ENCODE data around the gene RYK.

The RYK gene

DNA sequence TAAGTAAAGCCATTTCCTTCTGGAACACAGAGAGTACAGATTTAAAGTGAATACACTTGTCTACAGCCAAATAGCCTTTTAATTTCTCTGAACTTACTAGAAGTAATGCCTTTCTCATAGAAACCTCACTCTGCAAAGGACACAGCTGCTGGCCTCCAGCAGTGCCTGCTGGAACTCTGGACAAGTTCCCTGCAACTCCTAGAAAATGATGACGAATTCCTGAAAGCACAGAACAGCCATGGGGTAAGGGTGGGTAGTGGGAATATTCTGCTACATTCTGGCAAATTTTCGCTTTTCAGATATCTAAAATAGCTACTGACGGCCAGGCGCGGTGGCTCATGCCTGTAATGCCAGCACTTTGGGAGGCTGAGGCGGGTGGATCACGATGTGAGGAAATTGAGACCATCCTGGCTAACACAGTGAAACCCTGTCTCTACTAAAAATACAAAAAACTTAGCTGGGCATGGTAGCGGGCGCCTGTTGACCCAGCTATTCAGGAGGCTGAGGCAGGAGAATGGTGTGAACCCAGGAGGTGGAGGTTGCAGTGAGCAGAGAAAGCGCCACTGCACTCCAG, 34.4 kb downstream of the RYK start:
- no peak for TF ChIP-seq EZH2phosphoT487 (IDR thresholded peaks at IDR 0.05; ENCODE audit: borderline replicate concordance)
- TF ChIP-seq, protein P1, sequence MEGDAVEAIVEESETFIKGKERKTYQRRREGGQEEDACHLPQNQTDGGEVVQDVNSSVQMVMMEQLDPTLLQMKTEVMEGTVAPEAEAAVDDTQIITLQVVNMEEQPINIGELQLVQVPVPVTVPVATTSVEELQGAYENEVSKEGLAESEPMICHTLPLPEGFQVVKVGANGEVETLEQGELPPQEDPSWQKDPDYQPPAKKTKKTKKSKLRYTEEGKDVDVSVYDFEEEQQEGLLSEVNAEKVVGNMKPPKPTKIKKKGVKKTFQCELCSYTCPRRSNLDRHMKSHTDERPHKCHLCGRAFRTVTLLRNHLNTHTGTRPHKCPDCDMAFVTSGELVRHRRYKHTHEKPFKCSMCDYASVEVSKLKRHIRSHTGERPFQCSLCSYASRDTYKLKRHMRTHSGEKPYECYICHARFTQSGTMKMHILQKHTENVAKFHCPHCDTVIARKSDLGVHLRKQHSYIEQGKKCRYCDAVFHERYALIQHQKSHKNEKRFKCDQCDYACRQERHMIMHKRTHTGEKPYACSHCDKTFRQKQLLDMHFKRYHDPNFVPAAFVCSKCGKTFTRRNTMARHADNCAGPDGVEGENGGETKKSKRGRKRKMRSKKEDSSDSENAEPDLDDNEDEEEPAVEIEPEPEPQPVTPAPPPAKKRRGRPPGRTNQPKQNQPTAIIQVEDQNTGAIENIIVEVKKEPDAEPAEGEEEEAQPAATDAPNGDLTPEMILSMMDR (conservative IDR thresholded peaks at IDR 0.05; ENCODE audit: low read length): no peak
- H4K20me1 ChIP-seq (ENCODE audit: insufficient read depth, low read length, poor library complexity, severe bottlenecking): peaks cover 14% of the 10 kb centered on the region
- 0 out of 2 replicates have a peak, but pooled peaks cover 3% of the 10 kb centered on the region for H3K79me2 ChIP-seq (ENCODE audit: insufficient read depth, low read length)

DNA sequence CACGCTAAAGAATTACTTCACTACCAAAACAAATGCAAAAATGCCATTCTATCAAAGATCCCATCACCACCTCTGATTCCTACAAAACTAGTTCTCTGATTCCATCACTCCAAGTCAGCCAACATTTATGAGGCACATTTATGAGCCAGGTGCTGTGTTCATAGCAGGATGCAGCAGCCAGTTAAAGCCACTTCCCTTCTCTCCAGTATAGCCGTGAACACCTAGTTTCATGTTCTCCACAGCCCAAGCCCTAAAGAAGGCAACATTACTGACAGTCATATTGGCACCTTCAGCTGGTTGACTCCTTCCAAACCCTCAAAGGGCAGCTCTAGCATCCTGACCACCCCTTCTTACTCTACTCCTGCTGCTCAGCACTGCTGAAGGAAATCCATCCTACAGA, 36.4 kb downstream of the RYK start:
- no peaks in the 10 kb centered on the region for H3K9me3 ChIP-seq (ENCODE audit: insufficient read depth, low read depth, low read length)
- H3F3A ChIP-seq (ENCODE audit: low read depth): no peaks in the 10 kb centered on the region
- peaks cover 12% of the 10 kb centered on the region for H3K4me1 ChIP-seq (ENCODE audit: insufficient read depth, low read length, poor library complexity, severe bottlenecking)
- no peaks in the 10 kb centered on the region for H3K9me2 ChIP-seq (replicated peaks; ENCODE audit: low read depth, low read length)
- peaks cover 8% of the 10 kb centered on the region for H4K20me1 ChIP-seq (ENCODE audit: insufficient read depth, low read length, poor library complexity, severe bottlenecking)
- H2AFZ ChIP-seq (ENCODE audit: low read length): no peak overlapping the region
- H3K4me3 ChIP-seq (ENCODE audit: low read length, poor library complexity, severe bottlenecking): no peak overlapping the region
- H3K4me2 ChIP-seq (ENCODE audit: low read depth, low read length, poor library complexity, severe bottlenecking): peak overlapping the region; percentile 30
- H3K9ac ChIP-seq (ENCODE audit: low read depth, low read length, poor library complexity, severe bottlenecking): no peak overlapping the region
- peaks cover 33% of the 10 kb centered on the region; the same call in 1 of the 2 replicates for H3K36me3 ChIP-seq (ENCODE audit: insufficient read depth, low read length)
- H3K79me2 ChIP-seq (ENCODE audit: insufficient read depth, low read length): 0 out of 2 replicates have a peak, but pooled peaks cover 3% of the 10 kb centered on the region
- TF ChIP-seq EZH2phosphoT487 (IDR thresholded peaks at IDR 0.05; ENCODE audit: borderline replicate concordance): no peak
- TF ChIP-seq, protein P1 (conservative IDR thresholded peaks at IDR 0.05; ENCODE audit: low read length): no peak
- H3K27me3 ChIP-seq (ENCODE audit: insufficient read depth, low read length, poor library complexity, severe bottlenecking): no peaks in the 10 kb centered on the region

More for the DNA sequence above, 34.4 kb downstream of the RYK start:
- Histone ChIP-seq H3K27me3 (ENCODE audit: insufficient read depth, low read length, poor library complexity, severe bottlenecking) (no peaks in the 10 kb centered on the region), H3K4me1 (ENCODE audit: insufficient read depth, low read length, poor library complexity, severe bottlenecking) (peaks cover 12% of the 10 kb centered on the region), H3K9me2 (replicated peaks; ENCODE audit: low read depth, low read length) (no peaks in the 10 kb centered on the region), H3K36me3 (ENCODE audit: insufficient read depth, low read length) (peaks cover 15% of the 10 kb centered on the region; the same call in 1 of the 2 replicates), H3K9ac (ENCODE audit: low read depth, low read length, poor library complexity, severe bottlenecking) (no peak overlapping the region), H3K9me3 (ENCODE audit: insufficient read depth, low read depth, low read length) (no peaks in the 10 kb centered on the region), H3K4me3 (ENCODE audit: low read length, poor library complexity, severe bottlenecking) (no peak overlapping the region), H3K4me2 (ENCODE audit: low read depth, low read length, poor library complexity, severe bottlenecking) (no peak overlapping the region), H2AFZ (ENCODE audit: low read length) (no peak overlapping the region), H3F3A (ENCODE audit: low read depth) (no peaks in the 10 kb centered on the region)

DNA sequence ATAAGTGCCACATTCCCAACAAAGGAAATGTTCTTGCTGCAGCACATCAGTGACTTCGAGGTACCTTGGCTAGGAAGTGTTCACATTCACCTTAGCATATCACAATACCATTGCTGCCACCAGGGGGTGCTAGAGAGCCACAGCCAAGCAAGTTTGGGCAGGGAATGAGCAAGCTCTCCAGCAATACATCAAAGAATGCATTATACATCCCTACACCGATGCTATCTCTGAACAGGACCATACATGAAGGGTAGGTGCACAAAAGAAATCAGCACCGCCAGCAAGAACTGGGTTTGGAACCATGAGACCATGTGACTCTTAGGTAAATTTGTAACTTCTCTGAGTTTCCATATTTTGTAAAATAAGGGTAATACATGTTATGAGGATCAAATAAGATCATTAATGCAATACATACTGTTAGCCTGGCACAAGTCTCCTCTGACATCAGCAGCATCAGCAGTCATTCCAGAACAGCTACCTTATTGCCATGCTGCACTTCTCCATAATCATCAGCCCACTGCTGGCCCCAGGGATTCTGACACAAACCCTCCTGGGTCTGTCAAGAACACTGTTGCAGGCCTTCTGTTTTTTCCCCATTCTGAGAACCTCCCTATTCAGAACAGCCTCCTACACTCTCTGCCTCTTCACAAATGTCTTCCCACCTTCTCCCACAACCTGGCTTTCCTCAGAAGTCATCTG, 37.5 kb downstream of the RYK start:
- no peak overlapping the region for H2AFZ ChIP-seq (ENCODE audit: low read length)
- H3K27me3 ChIP-seq (ENCODE audit: insufficient read depth, low read length, poor library complexity, severe bottlenecking): no peaks in the 10 kb centered on the region
- no peak overlapping the region for H3K4me3 ChIP-seq (ENCODE audit: low read length, poor library complexity, severe bottlenecking)
- H3K4me1 ChIP-seq (ENCODE audit: insufficient read depth, low read length, poor library complexity, severe bottlenecking): peaks cover 12% of the 10 kb centered on the region
- 0 out of 2 replicates have a peak, but pooled peaks cover 3% of the 10 kb centered on the region for H3K79me2 ChIP-seq (ENCODE audit: insufficient read depth, low read length)
- H3K4me2 ChIP-seq (ENCODE audit: low read depth, low read length, poor library complexity, severe bottlenecking): no peak overlapping the region
- TF ChIP-seq, protein P1 (conservative IDR thresholded peaks at IDR 0.05; ENCODE audit: low read length): peak; percentile 96
- no peak for TF ChIP-seq EZH2phosphoT487 (IDR thresholded peaks at IDR 0.05; ENCODE audit: borderline replicate concordance)
- H3K9me3 ChIP-seq (ENCODE audit: insufficient read depth, low read depth, low read length): no peaks in the 10 kb centered on the region
- H3K9ac ChIP-seq (ENCODE audit: low read depth, low read length, poor library complexity, severe bottlenecking): no peak overlapping the region
- peaks cover 8% of the 10 kb centered on the region for H4K20me1 ChIP-seq (ENCODE audit: insufficient read depth, low read length, poor library complexity, severe bottlenecking)
- peaks cover 39% of the 10 kb centered on the region; the same call in 1 of the 2 replicates for H3K36me3 ChIP-seq (ENCODE audit: insufficient read depth, low read length)
- no peaks in the 10 kb centered on the region for H3K9me2 ChIP-seq (replicated peaks; ENCODE audit: low read depth, low read length)
- H3F3A ChIP-seq (ENCODE audit: low read depth): no peaks in the 10 kb centered on the region

Measured in Loucy (cell line).